ENCODE data around the gene AGPAT4. TPM values are rescaled to one million over a fixed set of nuclear protein-coding genes. Genes with fewer than 3 reads are reported as not detected.

Gene AGPAT4
- total and polyA plus RNA-seq, 2 donors (not counting 1 experiment from before 2014, with no cell fraction given) = 4.4 to 6.1 TPM

DNA sequence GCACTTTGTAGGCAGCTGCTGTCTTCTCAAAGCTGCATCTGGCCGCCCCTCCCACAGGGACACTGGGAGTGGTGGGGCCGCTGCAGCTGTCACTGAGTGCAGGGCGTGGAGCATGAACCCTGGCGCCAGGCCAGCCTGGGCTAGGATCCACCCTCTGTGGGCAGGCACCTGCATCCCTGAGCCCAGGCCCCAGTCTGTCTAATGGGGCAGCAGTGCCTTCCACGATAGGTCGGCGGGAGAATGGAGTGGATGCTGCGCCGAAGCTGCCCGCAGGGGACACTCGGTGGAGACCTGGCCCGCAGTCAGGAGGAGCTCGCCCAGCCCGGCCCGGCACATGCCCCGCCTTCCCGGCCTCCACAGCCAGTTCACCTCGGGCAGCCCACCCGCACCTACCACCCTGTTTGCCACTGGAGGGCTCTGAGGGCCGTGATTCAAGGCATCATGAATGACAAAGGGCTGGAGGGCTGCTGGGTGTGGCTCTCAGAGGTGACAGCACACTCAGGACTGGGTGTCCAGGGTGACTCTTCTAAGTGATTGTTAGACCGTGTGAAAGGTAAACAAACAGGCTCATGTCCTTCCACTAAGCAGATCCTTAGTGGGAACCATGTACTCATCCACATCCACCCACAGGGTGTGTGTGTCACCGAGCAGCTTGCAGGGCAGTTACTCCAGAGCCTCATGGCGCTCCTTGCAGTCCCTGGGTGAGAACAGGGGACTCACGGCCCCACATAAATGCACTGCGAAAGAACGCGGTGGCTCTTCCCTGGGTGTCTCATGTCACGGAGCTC is 133.9 kb downstream of the AGPAT4 start:
- Histone ChIP-seq H3K79me2 (ENCODE audit: control insufficient read depth, insufficient read depth, low read length) (no peaks in the 10 kb centered on the region), H3K4me2 (replicated peaks; ENCODE audit: low read depth, low read length, poor library complexity, severe bottlenecking) (no peak overlapping the region), H3K9me3 (ENCODE audit: control extremely low read depth in 1 of 3, control insufficient read depth in 2 of 3, insufficient read depth in 1 of 3, low read length in 2 of 3) (no peaks in the 10 kb centered on the region), H3K4me3 (ENCODE audit: control extremely low read depth in 1 of 5, extremely low read depth in 1 of 5, insufficient read depth in 1 of 5, low read depth in 2 of 5, low read length in 4 of 5) (no peak overlapping the region), H2AFZ (ENCODE audit: insufficient read depth, low read depth, low read length, poor library complexity, severe bottlenecking) (no peak overlapping the region), H3K4me1 (ENCODE audit: control insufficient read depth in 2 of 2, insufficient read depth in 2 of 2, low read length in 2 of 2) (peaks cover 7 to 16% of the 10 kb centered on the region in 2 donors), H3K36me3 (replicated peaks in 1 of 2; ENCODE audit: control extremely low read depth in 1 of 2, control insufficient read depth in 1 of 2, extremely low read depth in 1 of 2, insufficient read depth in 2 of 2, low read length in 1 of 2) (no peaks in the 10 kb centered on the region), H3K27me3 (replicated peaks in 1 of 4; ENCODE audit: control extremely low read depth in 1 of 4, control insufficient read depth in 3 of 4, insufficient read depth in 4 of 4, low read length in 3 of 4) (no peaks in the 10 kb centered on the region), H3K9ac (ENCODE audit: low read length) (no peak overlapping the region), H3K27ac (ENCODE audit: low read length in 2 of 2) (no peak overlapping the region), H4K20me1 (ENCODE audit: control insufficient read depth, insufficient read depth, low read length, poor library complexity, severe bottlenecking) (no peaks in the 10 kb centered on the region)
- H3K4me1 Mint-ChIP-seq = peaks cover 9% of the 10 kb centered on the region
- 93% methylated on average over 27 of the region's 28 CpGs for WGBS (ENCODE audit: insufficient coverage)
- no peaks in the 10 kb centered on the region for H3K9me3 Mint-ChIP-seq (ENCODE audit: insufficient read depth)
- no peak overlapping the region for H3K4me3 Mint-ChIP-seq
- no peak for DNase-seq
- TF ChIP-seq EZH2 (IDR thresholded peaks at IDR 0.05; ENCODE audit: borderline replicate concordance, insufficient read depth, low read depth, low read length, poor library complexity, severe bottlenecking) = no peak
- TF ChIP-seq, protein P1, sequence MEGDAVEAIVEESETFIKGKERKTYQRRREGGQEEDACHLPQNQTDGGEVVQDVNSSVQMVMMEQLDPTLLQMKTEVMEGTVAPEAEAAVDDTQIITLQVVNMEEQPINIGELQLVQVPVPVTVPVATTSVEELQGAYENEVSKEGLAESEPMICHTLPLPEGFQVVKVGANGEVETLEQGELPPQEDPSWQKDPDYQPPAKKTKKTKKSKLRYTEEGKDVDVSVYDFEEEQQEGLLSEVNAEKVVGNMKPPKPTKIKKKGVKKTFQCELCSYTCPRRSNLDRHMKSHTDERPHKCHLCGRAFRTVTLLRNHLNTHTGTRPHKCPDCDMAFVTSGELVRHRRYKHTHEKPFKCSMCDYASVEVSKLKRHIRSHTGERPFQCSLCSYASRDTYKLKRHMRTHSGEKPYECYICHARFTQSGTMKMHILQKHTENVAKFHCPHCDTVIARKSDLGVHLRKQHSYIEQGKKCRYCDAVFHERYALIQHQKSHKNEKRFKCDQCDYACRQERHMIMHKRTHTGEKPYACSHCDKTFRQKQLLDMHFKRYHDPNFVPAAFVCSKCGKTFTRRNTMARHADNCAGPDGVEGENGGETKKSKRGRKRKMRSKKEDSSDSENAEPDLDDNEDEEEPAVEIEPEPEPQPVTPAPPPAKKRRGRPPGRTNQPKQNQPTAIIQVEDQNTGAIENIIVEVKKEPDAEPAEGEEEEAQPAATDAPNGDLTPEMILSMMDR (IDR thresholded peaks at IDR 0.05) = no peak
- no peak overlapping the region for H3K27ac Mint-ChIP-seq
- POLR2A ChIA-PET = no interaction called here
- no peaks in the 10 kb centered on the region for H3K27me3 Mint-ChIP-seq
- intact Hi-C loops (cut with micrococcal nuclease) = no loop called here
- CTCF ChIA-PET = no interaction called here
- no peak for ATAC-seq (ENCODE audit: low read depth)

DNA sequence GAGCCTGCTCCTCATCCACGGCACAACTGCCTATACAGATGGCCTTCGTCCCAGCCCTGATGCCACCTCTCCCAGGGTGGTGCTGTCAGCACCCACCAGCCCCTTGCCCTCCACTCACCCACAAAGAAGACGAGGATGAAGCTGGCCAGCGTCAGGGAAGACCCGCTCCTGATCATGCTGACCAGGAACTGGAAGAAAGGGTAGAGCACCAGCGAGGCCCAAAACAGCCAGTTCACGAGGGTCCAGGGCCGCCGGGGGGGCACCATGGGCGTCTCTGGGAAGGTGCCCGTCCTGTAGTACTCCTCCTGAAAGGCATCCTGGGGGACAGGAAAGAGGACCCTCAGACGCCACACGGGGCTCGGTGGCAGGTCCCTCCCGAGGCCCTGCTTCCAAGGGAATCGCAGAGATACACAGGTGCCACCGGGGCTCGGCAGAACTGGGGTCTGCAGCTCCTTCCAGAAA is 134.5 kb downstream of the AGPAT4 start:
- Histone ChIP-seq H3K4me3 (ENCODE audit: control extremely low read depth in 1 of 5, extremely low read depth in 1 of 5, insufficient read depth in 1 of 5, low read depth in 2 of 5, low read length in 4 of 5) (no peak overlapping the region), H3K4me1 (ENCODE audit: control insufficient read depth in 2 of 2, insufficient read depth in 2 of 2, low read length in 2 of 2) (peaks cover 7 to 16% of the 10 kb centered on the region in 2 donors), H3K36me3 (replicated peaks in 1 of 2; ENCODE audit: control extremely low read depth in 1 of 2, control insufficient read depth in 1 of 2, extremely low read depth in 1 of 2, insufficient read depth in 2 of 2, low read length in 1 of 2) (no peaks in the 10 kb centered on the region), H3K4me2 (replicated peaks; ENCODE audit: low read depth, low read length, poor library complexity, severe bottlenecking) (no peak overlapping the region), H3K27me3 (replicated peaks in 1 of 4; ENCODE audit: control extremely low read depth in 1 of 4, control insufficient read depth in 3 of 4, insufficient read depth in 4 of 4, low read length in 3 of 4) (no peaks in the 10 kb centered on the region), H2AFZ (ENCODE audit: insufficient read depth, low read depth, low read length, poor library complexity, severe bottlenecking) (no peak overlapping the region), H3K27ac (ENCODE audit: low read length in 2 of 2) (no peak overlapping the region), H3K9ac (ENCODE audit: low read length) (no peak overlapping the region), H4K20me1 (ENCODE audit: control insufficient read depth, insufficient read depth, low read length, poor library complexity, severe bottlenecking) (no peaks in the 10 kb centered on the region), H3K79me2 (ENCODE audit: control insufficient read depth, insufficient read depth, low read length) (no peaks in the 10 kb centered on the region), H3K9me3 (ENCODE audit: control extremely low read depth in 1 of 3, control insufficient read depth in 2 of 3, insufficient read depth in 1 of 3, low read length in 2 of 3) (no peaks in the 10 kb centered on the region)
- Mint-ChIP-seq H3K27me3 (no peaks in the 10 kb centered on the region), H3K4me1 (peaks cover 9% of the 10 kb centered on the region), H3K4me3 (no peak overlapping the region), H3K9me3 (ENCODE audit: insufficient read depth) (no peaks in the 10 kb centered on the region), H3K27ac (no peak overlapping the region)
- ATAC-seq (ENCODE audit: low read depth) = no peak
- POLR2A ChIA-PET = no interaction called here
- TF ChIP-seq, protein P1 (IDR thresholded peaks at IDR 0.05) = no peak
- no peak for TF ChIP-seq EZH2 (IDR thresholded peaks at IDR 0.05; ENCODE audit: borderline replicate concordance, insufficient read depth, low read depth, low read length, poor library complexity, severe bottlenecking)
- intact Hi-C loops (cut with micrococcal nuclease) = no loop called here
- DNase-seq = no peak
- CTCF ChIA-PET = interaction anchor here (0.6 kb wide), 1 partner anchor 231 kb away, joined by 3 read pairs; no protein-coding TSS in a partner anchor
- 96% methylated on average over 18 of the region's 18 CpGs for WGBS (ENCODE audit: insufficient coverage)

Data from B cell (primary cell).